ENCODE results near the gene KDM2A.
A peak's percentile ranks its signal among the peaks of the same experiment; 100 is the strongest.

Gene KDM2A

DNA sequence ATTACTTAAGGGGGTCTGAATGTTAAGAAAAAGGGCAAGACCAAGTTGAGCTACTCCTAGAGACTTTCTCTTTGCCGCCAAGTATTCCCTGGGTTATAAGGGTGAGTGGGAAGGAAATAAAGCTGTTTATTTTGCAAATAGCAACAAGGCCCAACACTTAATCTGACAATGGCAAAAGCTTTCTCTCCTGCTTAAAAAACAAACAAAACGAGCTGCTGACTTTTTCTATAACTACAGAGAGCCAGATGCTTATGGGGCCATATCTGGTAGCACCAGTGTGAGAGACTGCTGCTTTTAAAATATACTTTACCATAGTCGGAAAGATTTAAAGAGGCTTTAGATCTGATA, 2.3 kb upstream of the KDM2A start:
- Histone ChIP-seq H3K27me3 (ENCODE audit: control insufficient read depth, insufficient read depth, low read length) (no peaks in the 10 kb centered on the region), H2AFZ (peak overlapping the region; percentile 60), H3K4me2 (ENCODE audit: low read length) (no peak overlapping the region), H3K4me3 (ENCODE audit: low read depth, low read length) (no peak overlapping the region), H3K36me3 (ENCODE audit: control insufficient read depth, insufficient read depth, low read length) (no peaks in the 10 kb centered on the region), H3K27ac (no peak overlapping the region), H3K9ac (no peak overlapping the region), H3K9me3 (ENCODE audit: control insufficient read depth, low read length) (no peaks in the 10 kb centered on the region), H3K4me1 (no peaks in the 10 kb centered on the region), H3K79me2 (no peaks in the 10 kb centered on the region)
- no peak for TF ChIP-seq CTCF (IDR thresholded peaks at IDR 0.05)

GRCh38 chr11:67117176-67117575, 1.9 kb upstream of the KDM2A start:
- peak overlapping the region; percentile 7 for H3K27ac ChIP-seq
- no peak overlapping the region for H3K4me3 ChIP-seq (ENCODE audit: low read depth, low read length)
- no peaks in the 10 kb centered on the region for H3K36me3 ChIP-seq (ENCODE audit: control insufficient read depth, insufficient read depth, low read length)
- H3K4me2 ChIP-seq (ENCODE audit: low read length): no peak overlapping the region
- H3K9me3 ChIP-seq (ENCODE audit: control insufficient read depth, low read length): no peaks in the 10 kb centered on the region
- no peak overlapping the region for H3K9ac ChIP-seq
- H2AFZ ChIP-seq: peak overlapping the region; percentile 60
- H3K79me2 ChIP-seq: no peaks in the 10 kb centered on the region
- TF ChIP-seq CTCF (IDR thresholded peaks at IDR 0.05): no peak
- H3K27me3 ChIP-seq (ENCODE audit: control insufficient read depth, insufficient read depth, low read length): no peaks in the 10 kb centered on the region
- no peaks in the 10 kb centered on the region for H3K4me1 ChIP-seq

GRCh38 chr11:67117672-67118180, 1.3 kb upstream of the KDM2A start:
- no peak overlapping the region for H3K4me3 ChIP-seq (ENCODE audit: low read depth, low read length)
- no peak overlapping the region for H3K27ac ChIP-seq
- no peak for TF ChIP-seq CTCF (IDR thresholded peaks at IDR 0.05)
- peaks cover 1% of the 10 kb centered on the region for H3K79me2 ChIP-seq
- no peaks in the 10 kb centered on the region for H3K27me3 ChIP-seq (ENCODE audit: control insufficient read depth, insufficient read depth, low read length)
- H2AFZ ChIP-seq: peak overlapping the region; percentile 60
- no peaks in the 10 kb centered on the region for H3K9me3 ChIP-seq (ENCODE audit: control insufficient read depth, low read length)
- no peaks in the 10 kb centered on the region for H3K36me3 ChIP-seq (ENCODE audit: control insufficient read depth, insufficient read depth, low read length)
- no peaks in the 10 kb centered on the region for H3K4me1 ChIP-seq
- H3K9ac ChIP-seq: no peak overlapping the region
- H3K4me2 ChIP-seq (ENCODE audit: low read length): no peak overlapping the region

- H3K9ac ChIP-seq: no peak overlapping the region
- no peaks in the 10 kb centered on the region for H3K9me3 ChIP-seq (ENCODE audit: control insufficient read depth, low read length)
- peaks cover 5% of the 10 kb centered on the region for H3K79me2 ChIP-seq
- no peak for TF ChIP-seq CTCF (IDR thresholded peaks at IDR 0.05)
- peak overlapping the region; percentile 80 for H2AFZ ChIP-seq
- H3K4me3 ChIP-seq (ENCODE audit: low read depth, low read length): no peak overlapping the region
- H3K36me3 ChIP-seq (ENCODE audit: control insufficient read depth, insufficient read depth, low read length): no peaks in the 10 kb centered on the region
- H3K27ac ChIP-seq: peak overlapping the region; percentile 75
- peak overlapping the region; percentile 49 for H3K4me2 ChIP-seq (ENCODE audit: low read length)
- H3K4me1 ChIP-seq: no peaks in the 10 kb centered on the region
- H3K27me3 ChIP-seq (ENCODE audit: control insufficient read depth, insufficient read depth, low read length): no peaks in the 10 kb centered on the region
These were observed 789 bp upstream of the KDM2A start for GRCh38 chr11:67118181-67118766.
